HepG2 (cell line): ENCODE data around the gene PHF13. TPM values are rescaled to one million over a fixed set of nuclear protein-coding genes. Genes with fewer than 3 reads are reported as not detected.

ENCODE experiments used
- AFF4 ChIP-seq: sonication (generic); formaldehyde crosslinking; IDR thresholded peaks from 2 replicates; pipeline ENCODE4 v1.4.0; 2020; ENCODE audit warnings: missing genetic modification reagents
- CAMTA2 ChIP-seq: sonication (generic); formaldehyde crosslinking; IDR thresholded peaks from 2 replicates; pipeline ENCODE4 v1.4.0; 2020; ENCODE audit warnings: mild to moderate bottlenecking, missing genetic modification reagents, borderline replicate concordance
- DNMT1 ChIP-seq: sonication (generic); formaldehyde crosslinking; IDR thresholded peaks from 2 replicates; pipeline ENCODE4 v1.5.1; 2020; ENCODE audit warnings: mild to moderate bottlenecking, missing genetic modification reagents
- FOXP4 ChIP-seq: sonication (generic); formaldehyde crosslinking; IDR thresholded peaks from 2 replicates; pipeline ENCODE4 v1.4.0; 2020; ENCODE audit warnings: missing genetic modification reagents
- KAT7 ChIP-seq: IDR thresholded peaks from 2 replicates; pipeline ENCODE4 v1.6.1; 2018; ENCODE audit warnings: borderline replicate concordance, missing compliant biosample characterization
- NFRKB ChIP-seq: fragments of 450-650 bp; IDR thresholded peaks from 2 replicates; pipeline ENCODE4 v1.6.1; 2017
- PLRG1 ChIP-seq: fragments of 450-650 bp; conservative IDR thresholded peaks from 2 replicates; pipeline ENCODE4 v1.6.1; 2016
- RFXANK ChIP-seq: IDR thresholded peaks from 2 replicates; pipeline ENCODE4 v1.6.1; 2016
- YEATS2 ChIP-seq: sonication (generic); formaldehyde crosslinking; IDR thresholded peaks from 2 replicates; pipeline ENCODE4 v1.4.0; 2020; ENCODE audit warnings: missing genetic modification reagents, borderline replicate concordance
- ZFP37 ChIP-seq: sonication (generic); formaldehyde crosslinking; IDR thresholded peaks from 2 replicates; pipeline ENCODE4 v1.4.0; 2020; ENCODE audit warnings: missing genetic modification reagents, borderline replicate concordance
- ZNF251 ChIP-seq: sonication (generic); formaldehyde crosslinking; IDR thresholded peaks from 2 replicates; pipeline ENCODE4 v1.9.0; 2021; ENCODE audit warnings: mild to moderate bottlenecking, missing genetic modification reagents
- ZNF282 ChIP-seq: fragments of 450-650 bp; IDR thresholded peaks from 2 replicates; pipeline ENCODE4 v1.6.1; 2018; ENCODE audit not compliant: partially characterized antibody
- ZNF350 ChIP-seq: sonication (generic); formaldehyde crosslinking; IDR thresholded peaks from 2 replicates; pipeline ENCODE4 v1.4.0; 2020; ENCODE audit warnings: mild to moderate bottlenecking, low read depth, missing genetic modification reagents, borderline replicate concordance
- ZNF383 ChIP-seq: sonication (generic); formaldehyde crosslinking; IDR thresholded peaks from 2 replicates; pipeline ENCODE4 v1.4.0; 2020; ENCODE audit warnings: missing genetic modification reagents, mild to moderate bottlenecking, borderline replicate concordance
- ZNF556 ChIP-seq: sonication (generic); formaldehyde crosslinking; IDR thresholded peaks from 2 replicates; pipeline ENCODE4 v1.4.0; 2020; ENCODE audit warnings: mild to moderate bottlenecking, missing genetic modification reagents, borderline replicate concordance
- ZNF609 ChIP-seq: sonication (generic); formaldehyde crosslinking; IDR thresholded peaks from 2 replicates; pipeline ENCODE4 v1.4.0; 2020; ENCODE audit warnings: mild to moderate bottlenecking, missing genetic modification reagents, borderline replicate concordance
- ZSCAN29 ChIP-seq: sonication (generic); formaldehyde crosslinking; conservative IDR thresholded peaks from 2 replicates; pipeline ENCODE4 v1.4.0; 2020; ENCODE audit warnings: mild to moderate bottlenecking, missing genetic modification reagents
- ZSCAN9 ChIP-seq: IDR thresholded peaks from 2 replicates; pipeline ENCODE4 v1.6.1; 2016; ENCODE audit warnings: borderline replicate concordance
- polyA plus RNA-seq, 8 experiments: library from polyadenylated mRNA; depleted of rRNA in 3 of 8; stranded (reverse) in 7 of 8; unstranded in 1 of 8; fragments of >200 nt; fragmentation: Illumina TruSeq in 4 of 8; extraction: Trizol in 4 of 8; gene quantifications; 2 replicates each; pipeline versions ENCODE4 v1.2.1 to v1.2.3, GENCODE V29; 2011 to 2016; ENCODE audit warnings: low read depth in 4 of 8, missing spikeins in 1 of 8, mixed read lengths in 1 of 8; ENCODE audit not compliant: insufficient read depth in 1 of 8
- total RNA-seq, 5 experiments: library from RNA; depleted of rRNA; stranded (reverse); fragments of >200 nt; fragmentation: Illumina TruSeq; extraction: Trizol; gene quantifications; 2 replicates each; pipeline ENCODE4 v1.2.3, GENCODE V29; 2016; ENCODE audit warnings: low read depth in 1 of 5

Gene PHF13
- total and polyA plus RNA-seq, 2 of the 13 experiments (the other 11 are each of a cell fraction or from before 2014, with no cell fraction given) = 4.7 to 7.4 TPM

- TF ChIP-seq FOXP4 (CRISPR knock-in tag) (no peak), PLRG1 (no peak), KAT7 (no peak; the same call in none of the 2 replicates), ZSCAN29 (CRISPR knock-in tag) (no peak; the same call in 1 of the 2 replicates), ZNF383 (no peak), ZFP37 (CRISPR knock-in tag) (no peak), YEATS2 (CRISPR knock-in tag) (no peak), ZNF350 (no peak), ZSCAN9 (CRISPR knock-in tag) (no peak), CAMTA2 (CRISPR knock-in tag) (no peak), ZNF609 (CRISPR knock-in tag) (no peak), ZNF282 (no peak), NFRKB (no peak), AFF4 (CRISPR knock-in tag) (no peak), ZNF556 (CRISPR knock-in tag) (no peak), RFXANK (no peak), DNMT1 (CRISPR knock-in tag) (peak; percentile 70; the same call in 1 of the 2 replicates), ZNF251 (CRISPR knock-in tag) (no peak)
Observed at GRCh38 chr1:6601923-6602668, 11.4 kb upstream of the PHF13 start (continued).
